Heart left ventricle (tissue), 16 donors: ENCODE measurements around the gene KLF12. TPM values are rescaled to one million over a fixed set of nuclear protein-coding genes. Genes with fewer than 3 reads are reported as not detected.
A peak's percentile ranks its signal among the peaks of the same experiment; 100 is the strongest.

Source experiments
- ATAC-seq, 4 donors: fragments of 200-7000 bp; cut with Tn5 transposase; one replicate each; pipeline ENCODE4 v1.9.1; 2020 to 2022; ENCODE audit warnings: moderate library complexity in 4 of 4, mild to moderate bottlenecking in 3 of 4, moderate number of reproducible peaks in 1 of 4
- DNase-seq, 5 donors: peaks; one replicate each; pipeline ENCODE4 v3.0.0-alpha.2; 2020
- H3K27ac ChIP-seq, 12 donors: fragments of 200-600 bp; sonication (generic) in 4 of 12; one replicate each; pipeline versions ENCODE4 v1.5.0 to v1.8.0; 2016 to 2022; ENCODE audit warnings: mild to moderate bottlenecking in 2 of 12
- H3K27me3 ChIP-seq, 9 donors: fragments of 200-600 bp; sonication (generic) in 2 of 9; one replicate each; pipeline versions ENCODE4 v1.5.1 to v1.8.0; 2016 to 2022; ENCODE audit warnings: mild to moderate bottlenecking in 3 of 9
- H3K36me3 ChIP-seq, 9 donors: fragments of 200-600 bp; sonication (generic) in 2 of 9; one replicate each; pipeline versions ENCODE4 v1.5.0 to v1.8.0; 2018 to 2022; ENCODE audit warnings: mild to moderate bottlenecking in 2 of 9
- H3K4me1 ChIP-seq, 12 donors: fragments of 200-600 bp; sonication (generic) in 4 of 12; one replicate each; pipeline versions ENCODE4 v1.5.0 to v1.8.0; 2016 to 2022; ENCODE audit warnings: mild to moderate bottlenecking in 3 of 12
- H3K4me3 ChIP-seq, 12 donors: fragments of 200-600 bp; sonication (generic) in 4 of 12; one replicate each; pipeline versions ENCODE4 v1.5.0 to v1.8.0; 2017 to 2022; ENCODE audit warnings: mild to moderate bottlenecking in 9 of 12, moderate library complexity in 4 of 12
- H3K9me3 ChIP-seq, 12 donors: fragments of 200-600 bp; sonication (generic) in 4 of 12; one replicate each; pipeline versions ENCODE4 v1.5.0 to v1.8.0; 2016 to 2022; ENCODE audit warnings: mild to moderate bottlenecking in 1 of 12
- POLR2A ChIP-seq, 2 donors: fragments of 450-650 bp; IDR thresholded peaks; one replicate each; pipeline ENCODE4 v1.6.1; 2017; ENCODE audit warnings: antibody characterized with exemption in 2 of 2, mild to moderate bottlenecking in 2 of 2, moderate library complexity in 2 of 2
- WGBS, 4 donors: extraction: QIAGEN DNeasy Blood & Tissue Kit in 2 of 4; methylation state at CpG; one replicate each; pipeline versions ENCODE4 v1.1.5 to v1.1.7; 2013 to 2018; 5-methylcytosine and 5-hydroxymethylcytosine counted together
- intact Hi-C, 10 donors: fragments of 100-400 bp; cut with DNase I; formaldehyde crosslinking; loops; one replicate each; pipeline versions ENCODE4 v1.11.1 to v1.14.2; 2022
- polyA plus RNA-seq, 2 donors: library from polyadenylated mRNA; stranded (reverse); fragments of 200-250 nt; gene quantifications; one replicate each; pipeline ENCODE4 v1.2.3, GENCODE V29; 2013
- total RNA-seq, 9 donors: library from RNA; depleted of rRNA in 2 of 9; stranded (reverse); fragments of >200 nt in 2 of 9; fragmentation: NEBNext Ultra II Directional in 3 of 9; extraction: Animal tissue kit (Norgen Biotek cat#: 25700) in 3 of 9; gene quantifications; one replicate each; pipeline versions ENCODE4 v1.1.0 to v1.2.4, GENCODE V29; 2016 to 2023
- TF ChIP-seq, protein P1 (sequence below), 12 donors: fragments of 200-600 bp; sonication (generic) in 4 of 12; IDR thresholded peaks; one replicate each; pipeline versions ENCODE4 v1.5.0 to v1.8.0; 2018 to 2022; ENCODE audit warnings: antibody characterized with exemption in 12 of 12, mild to moderate bottlenecking in 5 of 12
- donor health status: ischemic (EF 13 %, LVEDD 7.1; RV severe dilation, severe dysfunction).
- donor health status: healthy with polysubstance abuse.
- donor health status: DM: no; HTN: yes; CAD: no.
- donor health status: DM: no; HTN: no; CAD: no.
- donor health status: ischemic (EF 25% LVEDD 6.9; RV normal size, moderate dysfunction).
- donor health status: ischemic (EF 25% LVEDD 5.7; RV mildly dilated, moderate dysfunction).
- donor health status: healthy.
- donor health status: DM: yes; HTN: yes; CAD: no.
- donor health status: ischemic (EF 35%, LVEDD 5.7; RV mildly dilated, moderate dysfunction).
- donor health status: nonischemic (EF 11% LVEDD 7.7; RV severe dilation, severe dysfunction).
- donor health status: DM: yes; HTN: yes; CAD: no.
- donor health status: PGD.
- donor health status: ischemic (EF 29% LVEDD 5.4; RV normal size, mild dysfunction).
- donor health status: nonischemic (EF 23%, LVEDD 6.1; RV moderate dilation, normal function).

Gene KLF12
- total and polyA plus RNA-seq, 11 donors, result 2.3 to 23.7 (median 16.5) TPM

GRCh38 chr13:74153316-74153715 lies 19.1 kb upstream of the KLF12 start:
- intact Hi-C loops, result no loop called here
- Histone ChIP-seq H3K27me3 (no peaks in the 10 kb centered on the region), H3K9me3 (no peaks in the 10 kb centered on the region), H3K4me1 (peaks cover 0 to 8% (median 0%) of the 10 kb centered on the region in 12 donors), H3K27ac (no peak overlapping the region), H3K36me3 (no peaks in the 10 kb centered on the region), H3K4me3 (no peak overlapping the region)
- ATAC-seq (no peak), DNase-seq (no peak)
- TF ChIP-seq, protein P1, sequence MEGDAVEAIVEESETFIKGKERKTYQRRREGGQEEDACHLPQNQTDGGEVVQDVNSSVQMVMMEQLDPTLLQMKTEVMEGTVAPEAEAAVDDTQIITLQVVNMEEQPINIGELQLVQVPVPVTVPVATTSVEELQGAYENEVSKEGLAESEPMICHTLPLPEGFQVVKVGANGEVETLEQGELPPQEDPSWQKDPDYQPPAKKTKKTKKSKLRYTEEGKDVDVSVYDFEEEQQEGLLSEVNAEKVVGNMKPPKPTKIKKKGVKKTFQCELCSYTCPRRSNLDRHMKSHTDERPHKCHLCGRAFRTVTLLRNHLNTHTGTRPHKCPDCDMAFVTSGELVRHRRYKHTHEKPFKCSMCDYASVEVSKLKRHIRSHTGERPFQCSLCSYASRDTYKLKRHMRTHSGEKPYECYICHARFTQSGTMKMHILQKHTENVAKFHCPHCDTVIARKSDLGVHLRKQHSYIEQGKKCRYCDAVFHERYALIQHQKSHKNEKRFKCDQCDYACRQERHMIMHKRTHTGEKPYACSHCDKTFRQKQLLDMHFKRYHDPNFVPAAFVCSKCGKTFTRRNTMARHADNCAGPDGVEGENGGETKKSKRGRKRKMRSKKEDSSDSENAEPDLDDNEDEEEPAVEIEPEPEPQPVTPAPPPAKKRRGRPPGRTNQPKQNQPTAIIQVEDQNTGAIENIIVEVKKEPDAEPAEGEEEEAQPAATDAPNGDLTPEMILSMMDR (IDR thresholded peaks at IDR 0.05), result no peak
- no peak for TF ChIP-seq POLR2A (IDR thresholded peaks at IDR 0.05)
- WGBS, 4 donors, result 37 to 94% (median 54%) methylated on average over 2 of the region's 2 CpGs

DNA sequence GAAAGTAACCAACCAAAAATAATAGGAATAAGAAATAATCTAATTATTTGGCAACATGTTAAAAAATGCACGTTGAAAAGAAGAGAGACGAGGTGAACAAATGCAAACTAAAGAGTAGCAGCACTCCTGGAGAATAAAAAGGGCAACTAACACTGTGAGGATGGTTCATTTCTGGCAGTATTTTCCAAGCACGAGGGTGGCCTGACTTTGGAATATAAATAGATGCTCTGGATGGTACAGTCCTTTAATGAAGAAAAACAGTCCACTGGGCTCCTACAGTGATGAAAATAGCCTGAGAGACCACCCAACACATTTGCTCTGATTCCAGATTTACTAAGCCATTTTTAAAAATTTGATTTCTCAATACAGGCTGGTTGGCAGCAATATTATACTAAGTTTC lies 17.7 kb upstream of the KLF12 start:
- WGBS, 4 donors, result 30 to 37% (median 35%) methylated on average over 3 of the region's 3 CpGs
- peak in 2 of 4 donors; percentile 46 to 82 for ATAC-seq
- peak in 1 of 5 donors; percentile 20 for DNase-seq
- no peaks in the 10 kb centered on the region for H3K27me3 ChIP-seq
- no peaks in the 10 kb centered on the region for H3K36me3 ChIP-seq
- peak overlapping the region in 2 of 12 donors; percentile 18 to 58 for H3K27ac ChIP-seq
- H3K4me3 ChIP-seq, result no peak overlapping the region
- intact Hi-C loops, result no loop called here
- H3K9me3 ChIP-seq, result no peaks in the 10 kb centered on the region
- H3K4me1 ChIP-seq, result peaks cover 0 to 8% (median 0%) of the 10 kb centered on the region in 12 donors
- TF ChIP-seq POLR2A (IDR thresholded peaks at IDR 0.05), result no peak
- TF ChIP-seq, protein P1 (IDR thresholded peaks at IDR 0.05), result no peak

- ATAC-seq (no peak), DNase-seq (no peak)
- H3K36me3 ChIP-seq, result no peaks in the 10 kb centered on the region
- intact Hi-C loops, result loop anchor here in 2 of 10 donors (10.0 kb wide), 2 partner anchors 314 to 1066 kb away; no protein-coding TSS in a partner anchor
- no peaks in the 10 kb centered on the region for H3K9me3 ChIP-seq
- H3K4me3 ChIP-seq, result no peak overlapping the region
- H3K27me3 ChIP-seq, result no peaks in the 10 kb centered on the region
- H3K4me1 ChIP-seq, result peaks cover 0 to 21% (median 9%) of the 10 kb centered on the region in 12 donors
- no peak overlapping the region for H3K27ac ChIP-seq
- TF ChIP-seq POLR2A (IDR thresholded peaks at IDR 0.05), result no peak
- TF ChIP-seq, protein P1 (IDR thresholded peaks at IDR 0.05), result no peak
- WGBS, 4 donors, result 77 to 90% (median 83%) methylated on average over 1 of the region's 1 CpG
Observed at GRCh38 chr13:74148352-74148751, 14.1 kb upstream of the KLF12 start.

DNA sequence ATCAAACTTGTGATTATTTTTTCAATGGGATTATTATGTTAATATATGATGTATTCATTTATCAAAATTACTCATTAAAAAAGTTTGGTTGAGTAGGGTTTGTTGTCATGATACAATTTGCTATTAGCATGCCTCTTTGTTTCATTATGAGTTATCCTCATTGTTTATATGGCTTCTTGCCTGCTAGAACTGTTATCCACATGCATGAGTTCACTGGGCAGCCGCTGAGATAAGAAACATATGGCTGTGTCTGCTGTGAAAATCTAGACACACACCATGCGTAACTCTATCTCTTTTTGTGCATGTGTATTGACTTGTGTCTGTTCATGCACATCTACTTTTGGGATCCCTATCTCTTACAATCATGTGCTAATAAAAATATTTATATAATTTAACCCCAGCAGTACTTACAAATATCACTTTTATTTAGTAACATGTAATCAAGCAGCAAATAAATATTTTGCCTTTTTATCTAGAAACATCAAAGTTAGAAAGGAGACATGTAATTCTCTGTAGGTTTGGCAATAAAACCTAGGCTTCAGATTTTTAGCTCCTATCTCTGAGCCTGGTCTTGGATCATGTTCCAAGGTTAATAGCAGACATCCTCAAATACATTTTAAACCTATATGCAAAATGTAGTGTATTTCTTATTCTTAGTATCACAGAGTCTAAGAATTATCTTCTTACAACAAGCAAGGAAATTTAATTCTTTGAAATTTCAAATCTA lies 11.2 kb upstream of the KLF12 start:
- 22 to 42% (median 33%) methylated on average over 2 of the region's 2 CpGs for WGBS, 4 donors
- H3K9me3 ChIP-seq, result no peaks in the 10 kb centered on the region
- H3K27me3 ChIP-seq, result no peaks in the 10 kb centered on the region
- intact Hi-C loops, result loop anchor here in 2 of 10 donors (10.0 kb wide), 2 partner anchors 311 to 1069 kb away; no protein-coding TSS in a partner anchor
- no peak overlapping the region for H3K4me3 ChIP-seq
- DNase-seq (no peak), ATAC-seq (peak in 2 of 4 donors; percentile 47 to 60)
- H3K36me3 ChIP-seq, result no peaks in the 10 kb centered on the region
- H3K27ac ChIP-seq, result no peak overlapping the region
- TF ChIP-seq, protein P1 (IDR thresholded peaks at IDR 0.05), result no peak
- TF ChIP-seq POLR2A (IDR thresholded peaks at IDR 0.05), result no peak
- H3K4me1 ChIP-seq, result peaks cover 0 to 16% (median 8%) of the 10 kb centered on the region in 12 donors
